Activated CD4-positive, alpha-beta T cell treated with anti-CD3 and anti-CD28 coated beads, Interleukin-2, amount 50 U/mL, for 16 hours (primary cell): ENCODE measurements around the gene GSDME.
A peak's percentile ranks its signal among the peaks of the same experiment; 100 is the strongest.

Experiments used
- DNase-seq: peaks from one replicate; pipeline ENCODE4 v3.0.0-alpha.2; 2020

Gene GSDME

GRCh38 chr7:24757353-24758275, at the start of gene GSDME:
Gene GSDME, minus strand, starts transcription at chr7:24757464. Its CDS starts 7,690 bp downstream, at chr7:24749774.
- DNase-seq, result no peak

GRCh38 chr7:24802300-24802699, 45.0 kb upstream of the GSDME start:
- no peak for DNase-seq

GRCh38 chr7:24801883-24802282, 44.6 kb upstream of the GSDME start:
- DNase-seq, result no peak

- DNase-seq, result peak; percentile 63
These were observed 43.4 kb upstream of the GSDME start for GRCh38 chr7:24800667-24801066.

GRCh38 chr7:24800073-24800472, 42.8 kb upstream of the GSDME start:
- no peak for DNase-seq

- no peak for DNase-seq
These were observed 42.2 kb upstream of the GSDME start for GRCh38 chr7:24799506-24799905.

- no peak for DNase-seq
These were observed 41.0 kb upstream of the GSDME start for GRCh38 chr7:24798261-24798660.

GRCh38 chr7:24797270-24797669, 40.0 kb upstream of the GSDME start:
- no peak for DNase-seq

GRCh38 chr7:24795407-24795767, 38.1 kb upstream of the GSDME start:
- DNase-seq, result no peak

- peak; percentile 51 for DNase-seq
These were observed 37.6 kb upstream of the GSDME start for GRCh38 chr7:24794751-24795406.

GRCh38 chr7:24793982-24794648, 36.9 kb upstream of the GSDME start:
- no peak for DNase-seq

GRCh38 chr7:24788961-24789576, 31.8 kb upstream of the GSDME start:
- no peak for DNase-seq

GRCh38 chr7:24788075-24788474, 30.8 kb upstream of the GSDME start:
- DNase-seq, result no peak

GRCh38 chr7:24786941-24787340, 29.7 kb upstream of the GSDME start:
- DNase-seq, result peak; percentile 45

GRCh38 chr7:24786306-24786705, 29.0 kb upstream of the GSDME start:
- DNase-seq, result no peak

- no peak for DNase-seq
These were observed 27.0 kb upstream of the GSDME start for GRCh38 chr7:24784277-24784676.

GRCh38 chr7:24783698-24784097, 26.4 kb upstream of the GSDME start:
- no peak for DNase-seq

GRCh38 chr7:24781106-24781505, 23.8 kb upstream of the GSDME start:
- DNase-seq, result no peak

GRCh38 chr7:24779283-24779655, 22.0 kb upstream of the GSDME start:
- DNase-seq, result no peak

GRCh38 chr7:24778543-24779282, 21.4 kb upstream of the GSDME start:
- peak; percentile 46 for DNase-seq

- DNase-seq, result no peak
These were observed 20.5 kb upstream of the GSDME start for GRCh38 chr7:24777806-24778205.

- no peak for DNase-seq
These were observed 16.4 kb upstream of the GSDME start for GRCh38 chr7:24773646-24774045.

- DNase-seq, result no peak
These were observed 12.6 kb upstream of the GSDME start for GRCh38 chr7:24769851-24770250.
